OCI-LY7 (cell line): ENCODE results near the gene EYS. TPM values are rescaled to one million over a fixed set of nuclear protein-coding genes. Genes with fewer than 3 reads are reported as not detected.

Experiments used
- BruUV-seq: library from RNA; stranded (reverse); fragments of 400-500 nt; replicated peaks from 2 replicates; lab custom pipeline; 2021; lab: Mats Ljungman, UMichigan
- CTCF ChIA-PET: fragments of 300-600 bp; sonication (Branson Sonifier 250); formaldehyde crosslinking; loops from one replicate; lab custom pipeline; 2022; ENCODE audit warnings: antibody characterized with exemption; ENCODE audit not compliant: unreplicated experiment; lab: Charles Lee
- POLR2A ChIA-PET: fragments of 300-600 bp; sonication (Branson Sonifier 250); formaldehyde crosslinking; loops from one replicate; lab custom pipeline; 2022; ENCODE audit warnings: antibody characterized with exemption; lab: Charles Lee
- DNase-seq: peaks from one replicate; pipeline ENCODE4 v3.0.0-alpha.2; 2015; ENCODE audit warnings: low spot score
- H2AFZ ChIP-seq: fragments of 200-600 bp; sonication (generic), shearing (Covaris generic); 2 replicates; pipeline ENCODE4 v1.6.1; 2014; ENCODE audit warnings: mild to moderate bottlenecking, antibody characterized with exemption, low read length, moderate library complexity
- H3K27ac ChIP-seq: fragments of 200-600 bp; sonication (generic); 2 replicates; pipeline ENCODE4 v1.5.1; 2014; ENCODE audit warnings: mixed run types, low read depth, mild to moderate bottlenecking, moderate library complexity, low read length, inconsistent platforms; ENCODE audit not compliant: poor library complexity, severe bottlenecking
- H3K36me3 ChIP-seq: fragments of 200-600 bp; sonication (generic); 2 replicates; pipeline ENCODE4 v1.6.1; 2014; ENCODE audit warnings: mild to moderate bottlenecking, antibody characterized with exemption, low read length, moderate library complexity, mixed read lengths; ENCODE audit not compliant: insufficient read depth
- H3K4me1 ChIP-seq: fragments of 200-600 bp; sonication (generic); 2 replicates; pipeline ENCODE4 v1.5.1; 2014; ENCODE audit warnings: mild to moderate bottlenecking, low read length; ENCODE audit not compliant: insufficient read depth, poor library complexity, severe bottlenecking
- H3K4me2 ChIP-seq: fragments of 200-600 bp; sonication (generic); 2 replicates; pipeline ENCODE4 v1.6.1; 2014; ENCODE audit warnings: mild to moderate bottlenecking, low read length
- H3K4me3 ChIP-seq: fragments of 200-600 bp; sonication (generic); 2 replicates; pipeline ENCODE4 v1.5.1; 2014; ENCODE audit warnings: mild to moderate bottlenecking, low read depth, low read length; ENCODE audit not compliant: poor library complexity, severe bottlenecking
- H3K79me2 ChIP-seq: fragments of 200-600 bp; sonication (generic); 2 replicates; pipeline ENCODE4 v1.6.1; 2016; ENCODE audit warnings: low read depth, mild to moderate bottlenecking, low read length, moderate library complexity, mixed read lengths; ENCODE audit not compliant: insufficient read depth
- H3K9me2 ChIP-seq: fragments of 200-600 bp; sonication (generic); 2 replicates; pipeline ENCODE4 v1.6.1; 2016; ENCODE audit warnings: mild to moderate bottlenecking, low read length, mixed read lengths; ENCODE audit not compliant: insufficient read depth
- H3K9me3 ChIP-seq: fragments of 200-600 bp; sonication (generic); 2 replicates; pipeline ENCODE4 v1.6.1; 2014; ENCODE audit warnings: mild to moderate bottlenecking, mixed run types, low read length, mixed read lengths
- H4K20me1 ChIP-seq: fragments of 200-600 bp; sonication (generic); 2 replicates; pipeline ENCODE4 v1.6.1; 2014; ENCODE audit warnings: mild to moderate bottlenecking, antibody characterized with exemption, low read length, moderate library complexity, mixed read lengths; ENCODE audit not compliant: insufficient read depth
- EZH2phosphoT487 ChIP-seq: fragments of 200-600 bp; sonication (generic); IDR thresholded peaks from 2 replicates; pipeline ENCODE4 v1.6.1; 2018; ENCODE audit warnings: low read depth, borderline replicate concordance, mild to moderate bottlenecking, mixed run types, antibody characterized with exemption, low read length, moderate library complexity, mixed read lengths
- intact Hi-C: fragments of 100-400 bp; cut with micrococcal nuclease; formaldehyde crosslinking; loops from one replicate; pipeline ENCODE4 v1.10.0; 2022; ENCODE audit not compliant: unreplicated experiment
- total RNA-seq, 2 experiments: library from RNA; depleted of rRNA in 1 of 2; stranded (reverse); fragments of >200 nt in 1 of 2; shearing (Covaris generic) in 1 of 2; gene quantifications; 2 replicates each; pipeline ENCODE4 v1.2.3, GENCODE V29; 2014 to 2022
- TF ChIP-seq, protein P1 (sequence below): fragments of 200-600 bp; sonication (generic); conservative IDR thresholded peaks from 2 replicates; pipeline ENCODE4 v1.5.1; 2014; ENCODE audit warnings: mild to moderate bottlenecking, antibody characterized with exemption, low read length, moderate library complexity, mixed read lengths

EYS gene
- total RNA-seq, 2 experiments from 2014 or later: not detected

DNA sequence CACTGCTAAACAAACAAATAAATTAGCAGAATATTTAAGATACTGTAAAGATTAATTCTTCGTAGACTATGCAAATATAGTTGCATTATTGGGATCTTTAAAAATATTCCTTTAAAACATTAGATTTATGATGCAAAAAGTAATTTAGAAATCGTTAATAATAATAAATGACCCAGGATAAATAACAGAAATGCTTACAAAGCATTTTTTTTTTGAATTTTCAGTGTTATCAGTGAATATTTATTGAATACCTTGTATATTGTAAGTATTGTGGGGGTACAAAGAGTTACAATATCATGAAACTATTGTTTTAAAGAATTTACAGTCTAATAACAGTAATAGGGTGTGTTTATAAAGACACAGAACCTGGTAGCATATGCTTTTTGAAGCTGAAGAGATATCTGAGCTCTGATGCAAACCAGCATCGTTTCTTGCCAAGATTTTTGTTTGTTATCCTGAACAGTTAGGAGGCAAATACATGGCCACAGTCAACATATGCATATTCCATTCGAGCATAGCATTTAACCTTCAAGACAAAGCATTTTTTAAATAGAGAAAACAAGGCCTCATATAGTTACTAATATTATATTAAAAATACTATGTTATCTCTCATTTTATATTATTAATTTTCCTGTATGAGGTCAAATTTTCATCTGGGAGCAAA lies 1584.2 kb downstream of the EYS start:
- Histone ChIP-seq H3K4me3 (no peak overlapping the region), H3K27ac (no peak overlapping the region), H3K4me2 (no peak overlapping the region), H3K4me1 (no peaks in the 10 kb centered on the region), H3K36me3 (no peaks in the 10 kb centered on the region), H3K79me2 (no peaks in the 10 kb centered on the region), H3K9me2 (no peaks in the 10 kb centered on the region), H3K9me3 (no peaks in the 10 kb centered on the region), H4K20me1 (no peaks in the 10 kb centered on the region), H2AFZ (no peak overlapping the region)
- DNase-seq: no peak
- CTCF ChIA-PET: no interaction called here
- BruUV-seq: no TSS peak
- POLR2A ChIA-PET: no interaction called here
- intact Hi-C loops: no loop called here
- TF ChIP-seq, protein P1, sequence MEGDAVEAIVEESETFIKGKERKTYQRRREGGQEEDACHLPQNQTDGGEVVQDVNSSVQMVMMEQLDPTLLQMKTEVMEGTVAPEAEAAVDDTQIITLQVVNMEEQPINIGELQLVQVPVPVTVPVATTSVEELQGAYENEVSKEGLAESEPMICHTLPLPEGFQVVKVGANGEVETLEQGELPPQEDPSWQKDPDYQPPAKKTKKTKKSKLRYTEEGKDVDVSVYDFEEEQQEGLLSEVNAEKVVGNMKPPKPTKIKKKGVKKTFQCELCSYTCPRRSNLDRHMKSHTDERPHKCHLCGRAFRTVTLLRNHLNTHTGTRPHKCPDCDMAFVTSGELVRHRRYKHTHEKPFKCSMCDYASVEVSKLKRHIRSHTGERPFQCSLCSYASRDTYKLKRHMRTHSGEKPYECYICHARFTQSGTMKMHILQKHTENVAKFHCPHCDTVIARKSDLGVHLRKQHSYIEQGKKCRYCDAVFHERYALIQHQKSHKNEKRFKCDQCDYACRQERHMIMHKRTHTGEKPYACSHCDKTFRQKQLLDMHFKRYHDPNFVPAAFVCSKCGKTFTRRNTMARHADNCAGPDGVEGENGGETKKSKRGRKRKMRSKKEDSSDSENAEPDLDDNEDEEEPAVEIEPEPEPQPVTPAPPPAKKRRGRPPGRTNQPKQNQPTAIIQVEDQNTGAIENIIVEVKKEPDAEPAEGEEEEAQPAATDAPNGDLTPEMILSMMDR: no peak
- no peak for TF ChIP-seq EZH2phosphoT487

DNA sequence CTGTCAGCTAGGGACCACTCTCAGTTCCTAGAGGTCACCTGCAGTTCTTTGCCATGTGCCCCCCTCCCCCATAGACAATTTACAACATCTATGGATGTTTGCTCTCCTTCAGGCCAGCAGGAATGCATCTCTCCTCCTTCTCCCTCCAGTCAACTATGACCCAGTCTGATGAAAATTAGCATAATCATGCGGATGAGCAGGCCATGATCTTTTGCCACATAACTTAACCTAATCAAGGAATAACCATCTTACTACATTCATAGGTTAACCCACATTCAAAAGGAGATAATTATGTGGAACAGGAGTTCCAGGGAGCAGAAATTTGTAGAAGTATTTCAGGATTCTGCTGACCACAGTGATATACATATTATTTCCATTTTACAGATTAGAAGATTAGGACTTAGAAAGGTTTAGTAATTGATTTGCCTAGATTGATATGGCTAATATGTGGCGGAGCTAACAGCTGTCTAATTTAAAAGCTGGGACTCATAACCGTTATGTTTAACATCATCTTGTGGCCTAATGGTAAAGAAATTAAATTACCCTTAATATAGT lies 1585.9 kb downstream of the EYS start:
- H3K4me2 ChIP-seq: no peak overlapping the region
- POLR2A ChIA-PET: interaction anchor here (0.6 kb wide), 1 partner anchor 1044 kb away, joined by 3 read pairs; no protein-coding TSS in a partner anchor
- intact Hi-C loops: no loop called here

More for the DNA sequence above, 1585.9 kb downstream of the EYS start:
- Histone ChIP-seq H3K36me3 (no peaks in the 10 kb centered on the region), H3K79me2 (no peaks in the 10 kb centered on the region), H2AFZ (no peak overlapping the region), H3K9me2 (no peaks in the 10 kb centered on the region), H4K20me1 (no peaks in the 10 kb centered on the region), H3K27ac (no peak overlapping the region), H3K4me3 (no peak overlapping the region), H3K4me1 (no peaks in the 10 kb centered on the region), H3K9me3 (no peaks in the 10 kb centered on the region)
- CTCF ChIA-PET: no interaction called here
- no peak for DNase-seq
- no peak for TF ChIP-seq EZH2phosphoT487
- TF ChIP-seq, protein P1: no peak
- BruUV-seq: no TSS peak
